SU-DHL-6 (cell line): Measurements from ENCODE around the gene TCF7L1.
"Not testable (repeated sequence)": the region's sequence is repeated elsewhere in the genome, so short reads cannot be mapped to it uniquely, and the experiment has no call there.

ENCODE experiments used
- H2AFZ ChIP-seq: fragments of 200-600 bp; sonication (generic); 2 replicates; pipeline ENCODE4 v1.6.1; 2014; ENCODE audit warnings: low read depth, mild to moderate bottlenecking, moderate library complexity, mixed read lengths, antibody characterized with exemption, low read length; ENCODE audit not compliant: severe bottlenecking
- H3F3A ChIP-seq: fragments of 200-600 bp; shearing (Covaris generic); 2 replicates; pipeline ENCODE4 v1.6.0; 2016; ENCODE audit warnings: antibody characterized with exemption, mild to moderate bottlenecking; ENCODE audit not compliant: insufficient read depth
- H3K27ac ChIP-seq: fragments of 200-600 bp; sonication (generic); 2 replicates; pipeline ENCODE4 v1.5.1; 2016; ENCODE audit warnings: low read depth, mild to moderate bottlenecking, low read length, moderate library complexity, mixed read lengths
- H3K27me3 ChIP-seq: fragments of 200-600 bp; sonication (generic), shearing (Covaris generic); 2 replicates; pipeline ENCODE4 v1.6.0; 2014; ENCODE audit warnings: mild to moderate bottlenecking, low read length
- H3K36me3 ChIP-seq: fragments of 200-600 bp; sonication (generic); 2 replicates; pipeline ENCODE4 v1.6.1; 2014; ENCODE audit warnings: mild to moderate bottlenecking, low read length, mixed read lengths
- H3K4me2 ChIP-seq: fragments of 300-600, 200-600 bp; shearing (Covaris generic), sonication (generic); 2 replicates; pipeline ENCODE4 v1.6.0; 2014; ENCODE audit warnings: low read length, low read depth, mild to moderate bottlenecking; ENCODE audit not compliant: poor library complexity, severe bottlenecking
- H3K4me3 ChIP-seq: fragments of 200-600 bp; sonication (generic); 2 replicates; pipeline ENCODE4 v1.5.1; 2014; ENCODE audit warnings: antibody characterized with exemption, low read length, mild to moderate bottlenecking, mixed read lengths; ENCODE audit not compliant: insufficient read depth, poor library complexity, severe bottlenecking
- H3K79me2 ChIP-seq: fragments of 200-600 bp; sonication (generic); 2 replicates; pipeline ENCODE4 v1.6.1; 2014; ENCODE audit warnings: mild to moderate bottlenecking, low read length, moderate library complexity; ENCODE audit not compliant: insufficient read depth
- H3K9ac ChIP-seq: fragments of 200-600 bp; sonication (generic); 2 replicates; pipeline ENCODE4 v1.7.0; 2014; ENCODE audit warnings: mild to moderate bottlenecking, low read length
- H3K9me2 ChIP-seq: fragments of 200-600 bp; sonication (generic); replicated peaks from 2 replicates; pipeline ENCODE4 v1.6.1; 2014; ENCODE audit warnings: low read length; ENCODE audit not compliant: insufficient read depth
- H3K9me3 ChIP-seq: fragments of 200-600 bp; sonication (generic); 2 replicates; pipeline ENCODE4 v1.6.1; 2014; ENCODE audit warnings: low read length, mixed read lengths; ENCODE audit not compliant: insufficient read depth
- H4K20me1 ChIP-seq: fragments of 200-600 bp; sonication (generic); 2 replicates; pipeline ENCODE4 v1.6.1; 2014; ENCODE audit warnings: low read depth, mild to moderate bottlenecking, antibody characterized with exemption, low read length, moderate library complexity, mixed read lengths
- CTCF ChIP-seq: fragments of 200-600 bp; sonication (generic); IDR thresholded peaks from one replicate; pipeline ENCODE4 v1.5.1; 2017; ENCODE audit warnings: antibody characterized with exemption, mild to moderate bottlenecking, low read length, moderate library complexity; ENCODE audit not compliant: insufficient read depth, poor library complexity, severe bottlenecking
- EZH2phosphoT487 ChIP-seq: fragments of 200-600 bp; sonication (generic), shearing (Covaris generic); conservative IDR thresholded peaks from 2 replicates; pipeline ENCODE4 v1.6.1; 2018; ENCODE audit warnings: mild to moderate bottlenecking, antibody characterized with exemption, low read length, moderate library complexity, mixed read lengths

Gene TCF7L1

GRCh38 chr2:85341269-85342029 is 208.3 kb downstream of the TCF7L1 start:
- Histone ChIP-seq H3K27ac (no peak overlapping the region), H3K36me3 (no peaks in the 10 kb centered on the region), H2AFZ (no peak overlapping the region), H3F3A (no peaks in the 10 kb centered on the region), H3K9me3 (no peaks in the 10 kb centered on the region), H3K4me3 (no peak overlapping the region), H3K27me3 (no peaks in the 10 kb centered on the region), H4K20me1 (no peaks in the 10 kb centered on the region), H3K9ac (no peak overlapping the region), H3K79me2 (no peaks in the 10 kb centered on the region), H3K4me2 (no peak overlapping the region), H3K9me2 (no peaks in the 10 kb centered on the region)
- no peak for TF ChIP-seq EZH2phosphoT487

- no peak overlapping the region for H2AFZ ChIP-seq
- no peaks in the 10 kb centered on the region for H3K9me2 ChIP-seq
- TF ChIP-seq CTCF: no peak
- TF ChIP-seq EZH2phosphoT487: no peak
- H3K27me3 ChIP-seq: no peaks in the 10 kb centered on the region
- H3F3A ChIP-seq: no peaks in the 10 kb centered on the region
- no peaks in the 10 kb centered on the region for H4K20me1 ChIP-seq
- no peaks in the 10 kb centered on the region for H3K79me2 ChIP-seq
- no peak overlapping the region for H3K27ac ChIP-seq
- H3K4me2 ChIP-seq: no peak overlapping the region
- H3K9me3 ChIP-seq: no peaks in the 10 kb centered on the region
- H3K4me3 ChIP-seq: no peak overlapping the region
- no peaks in the 10 kb centered on the region for H3K36me3 ChIP-seq
- H3K9ac ChIP-seq: no peak overlapping the region
These were observed 209.0 kb downstream of the TCF7L1 start for GRCh38 chr2:85342156-85342555.

GRCh38 chr2:85343207-85343895 is 210.2 kb downstream of the TCF7L1 start:
- not testable (repeated sequence) for H3K27me3 ChIP-seq, H2AFZ ChIP-seq, H3K4me2 ChIP-seq

GRCh38 chr2:85344356-85344954 is 211.3 kb downstream of the TCF7L1 start:
- Histone ChIP-seq H4K20me1 (no peaks in the 10 kb centered on the region), H3K4me2 (no peak overlapping the region), H3K36me3 (no peaks in the 10 kb centered on the region), H3K9me2 (no peaks in the 10 kb centered on the region), H3K9me3 (no peaks in the 10 kb centered on the region), H3K79me2 (no peaks in the 10 kb centered on the region), H3F3A (no peaks in the 10 kb centered on the region), H3K27me3 (no peaks in the 10 kb centered on the region), H2AFZ (no peak overlapping the region), H3K9ac (no peak overlapping the region), H3K4me3 (no peak overlapping the region), H3K27ac (no peak overlapping the region)
- TF ChIP-seq CTCF (no peak), EZH2phosphoT487 (no peak)

More at GRCh38 chr2:85343207-85343895, 210.2 kb downstream of the TCF7L1 start:
- not testable (repeated sequence) for H3F3A ChIP-seq, H4K20me1 ChIP-seq, H3K9me2 ChIP-seq, H3K27ac ChIP-seq, H3K9ac ChIP-seq, H3K4me3 ChIP-seq, H3K79me2 ChIP-seq, H3K9me3 ChIP-seq, H3K36me3 ChIP-seq
